H1 (cell line): ENCODE results near the gene ZNF414. TPM values are rescaled to one million over a fixed set of nuclear protein-coding genes. Genes with fewer than 3 reads are reported as not detected.

Experiments
- HDAC6 ChIP-seq: IDR thresholded peaks from one replicate; pipeline ENCODE4 v1.7.1; 2012; ENCODE audit warnings: low read depth, mild to moderate bottlenecking, inconsistent platforms, low read length, moderate library complexity
- POLR2AphosphoS5 ChIP-seq: IDR thresholded peaks from 2 replicates; pipeline ENCODE4 v1.6.1; 2011; ENCODE audit warnings: low read depth, low read length
- SAP30 ChIP-seq: fragments of 300-600 bp; sonication (generic); IDR thresholded peaks from 2 replicates; pipeline ENCODE4 v1.7.1; 2012; ENCODE audit warnings: low read length, moderate library complexity, mild to moderate bottlenecking, inconsistent platforms; ENCODE audit not compliant: insufficient read depth, insufficient replicate concordance
- SIX5 ChIP-seq: IDR thresholded peaks from 2 replicates; pipeline ENCODE4 v1.6.1; 2011; ENCODE audit warnings: mild to moderate bottlenecking, low read depth, low read length
- polyA plus RNA-seq, 7 experiments: library from polyadenylated mRNA; depleted of rRNA in 3 of 7; stranded (reverse) in 5 of 7; unstranded in 2 of 7; fragments of >200 nt in 5 of 7; fragments of 200-250 nt in 2 of 7; gene quantifications; 1 replicate in 5 of 7; 2 replicates in 1 of 7; 4 replicates in 1 of 7; pipeline versions ENCODE4 v1.2.1 to v1.2.3, GENCODE V29; 2011 to 2013; ENCODE audit warnings: missing spikeins in 2 of 7, mixed read lengths in 2 of 7
- total RNA-seq: library from RNA; stranded (reverse); fragmentation: NEBNext Ultra II Directional; extraction: Animal tissue kit (Norgen Biotek cat#: 25700); gene quantifications from 2 replicates; pipeline ENCODE4 v1.2.1, GENCODE V29; 2021
- TF ChIP-seq, protein P1 (sequence below), 3 experiments: IDR thresholded peaks; 1 replicate in 2 of 3; 2 replicates in 1 of 3; pipeline versions ENCODE4 v1.5.1 to v1.6.1; 2011; ENCODE audit warnings: low read length in 3 of 3, mild to moderate bottlenecking in 3 of 3, inconsistent platforms in 2 of 3, low read depth in 1 of 3, moderate library complexity in 1 of 3; ENCODE audit not compliant: insufficient read depth in 1 of 3; ENCODE audit errors: control extremely low read depth in 1 of 3

ZNF414 gene
- total and polyA plus RNA-seq, 2 of the 8 experiments (the other 6 are each of a cell fraction or from before 2014, with no cell fraction given), result 9.7 to 26.8 TPM

- TF ChIP-seq POLR2AphosphoS5, result no peak
- TF ChIP-seq HDAC6, result no peak
- TF ChIP-seq, protein P1, sequence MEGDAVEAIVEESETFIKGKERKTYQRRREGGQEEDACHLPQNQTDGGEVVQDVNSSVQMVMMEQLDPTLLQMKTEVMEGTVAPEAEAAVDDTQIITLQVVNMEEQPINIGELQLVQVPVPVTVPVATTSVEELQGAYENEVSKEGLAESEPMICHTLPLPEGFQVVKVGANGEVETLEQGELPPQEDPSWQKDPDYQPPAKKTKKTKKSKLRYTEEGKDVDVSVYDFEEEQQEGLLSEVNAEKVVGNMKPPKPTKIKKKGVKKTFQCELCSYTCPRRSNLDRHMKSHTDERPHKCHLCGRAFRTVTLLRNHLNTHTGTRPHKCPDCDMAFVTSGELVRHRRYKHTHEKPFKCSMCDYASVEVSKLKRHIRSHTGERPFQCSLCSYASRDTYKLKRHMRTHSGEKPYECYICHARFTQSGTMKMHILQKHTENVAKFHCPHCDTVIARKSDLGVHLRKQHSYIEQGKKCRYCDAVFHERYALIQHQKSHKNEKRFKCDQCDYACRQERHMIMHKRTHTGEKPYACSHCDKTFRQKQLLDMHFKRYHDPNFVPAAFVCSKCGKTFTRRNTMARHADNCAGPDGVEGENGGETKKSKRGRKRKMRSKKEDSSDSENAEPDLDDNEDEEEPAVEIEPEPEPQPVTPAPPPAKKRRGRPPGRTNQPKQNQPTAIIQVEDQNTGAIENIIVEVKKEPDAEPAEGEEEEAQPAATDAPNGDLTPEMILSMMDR (IDR thresholded peaks at IDR 0.05; ENCODE audit: control extremely low read depth in 1 of 3, insufficient read depth in 1 of 3, low read depth in 1 of 3, low read length in 3 of 3), result no peak
- no peak for TF ChIP-seq SIX5
- no peak for TF ChIP-seq SAP30
These were observed 45.1 kb downstream of the ZNF414 start (continued) for GRCh38 chr19:8468761-8469373.
